HG03460 (cell line): Measurements from ENCODE around the gene PIK3R4.

ENCODE experiments used
- ATAC-seq: cut with Tn5 transposase; IDR thresholded peaks from one replicate; pipeline ENCODE4 v1.9.1; 2021; ENCODE audit not compliant: unreplicated experiment

Gene PIK3R4

DNA sequence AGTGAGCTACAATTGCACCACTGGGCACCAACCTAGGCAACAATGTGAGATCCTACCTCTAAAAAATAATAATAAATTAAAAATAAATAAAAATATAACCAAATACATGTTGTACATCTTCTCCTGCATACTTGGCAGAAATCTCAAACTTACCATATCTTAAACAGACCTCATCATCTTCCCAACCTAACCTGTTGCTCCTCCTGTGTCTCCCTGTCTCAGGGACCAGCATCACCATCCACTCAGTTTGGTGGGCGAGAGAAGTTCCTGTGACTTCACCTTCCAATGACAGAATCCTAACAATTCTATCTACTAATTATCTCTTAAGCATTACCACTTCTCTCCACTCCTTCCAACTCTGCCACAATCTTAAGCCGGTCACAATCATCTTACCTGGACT, 3.3 kb downstream of the PIK3R4 start:
- no peak for ATAC-seq

DNA sequence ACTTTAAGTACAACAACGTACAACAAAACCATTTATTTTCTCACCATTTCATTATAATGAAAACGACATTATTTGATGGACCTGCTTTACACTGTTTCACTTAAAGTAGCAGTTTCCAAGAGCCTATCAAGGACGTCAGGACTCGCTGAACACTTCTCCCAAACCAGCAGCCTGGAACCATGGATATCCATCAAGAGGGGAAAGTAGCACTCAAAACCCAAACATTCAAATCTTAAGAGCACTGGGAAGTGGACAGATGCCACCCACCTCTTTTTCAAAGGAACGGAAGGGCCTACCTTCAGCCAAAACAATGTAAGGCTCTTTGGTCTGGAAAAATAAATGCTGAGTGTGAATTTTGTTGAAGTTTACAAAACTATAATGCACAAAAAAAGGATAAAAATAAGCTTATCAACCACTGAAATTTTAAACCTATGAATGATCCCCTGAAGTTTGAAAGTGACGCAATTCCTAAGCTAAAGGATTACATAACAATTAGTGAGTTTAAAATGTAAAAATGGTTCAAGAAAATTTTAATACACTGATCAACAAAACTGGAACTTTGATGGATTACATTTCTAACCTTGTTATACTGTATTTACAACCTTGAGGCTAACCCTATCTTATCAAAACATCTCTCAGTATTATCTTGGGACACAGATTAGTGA, 4.6 kb downstream of the PIK3R4 start:
- no peak for ATAC-seq

DNA sequence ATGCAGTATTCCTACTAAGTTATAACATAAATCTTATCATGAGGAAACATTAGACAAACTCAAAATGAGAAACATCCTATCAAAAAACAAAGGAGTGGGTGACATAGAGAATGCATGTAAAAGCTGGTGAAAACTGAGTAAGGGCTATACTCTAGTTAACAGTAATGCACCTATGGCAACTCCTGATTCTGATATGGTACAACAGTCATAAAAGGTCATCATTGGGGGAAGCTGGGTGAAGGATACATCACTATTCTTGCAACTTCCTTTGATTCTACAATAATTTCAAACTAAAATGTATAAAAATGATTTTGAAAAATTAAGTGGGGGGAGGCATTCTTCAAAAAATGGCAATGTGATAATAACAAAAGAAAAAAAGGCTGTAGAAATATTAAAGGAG, 6.8 kb downstream of the PIK3R4 start:
- no peak for ATAC-seq

DNA sequence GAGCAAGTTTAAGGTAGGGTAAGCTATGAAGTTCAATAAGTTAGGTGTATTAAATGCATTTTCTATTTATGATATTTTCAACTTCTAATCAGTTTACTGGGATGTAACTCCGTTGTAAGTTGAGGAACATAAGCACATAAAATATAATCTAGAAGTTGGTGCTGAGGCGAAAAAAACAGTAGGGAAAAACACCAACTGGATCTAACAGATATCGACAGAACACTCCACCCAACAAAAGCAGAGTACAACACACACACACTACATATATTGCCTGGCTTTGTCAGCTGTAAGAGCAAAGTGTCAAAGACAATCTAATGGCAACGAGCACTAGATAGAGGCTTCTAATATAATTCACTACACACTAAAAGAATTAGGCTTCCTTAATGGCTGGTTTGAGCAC, 8.4 kb downstream of the PIK3R4 start:
- no peak for ATAC-seq

DNA sequence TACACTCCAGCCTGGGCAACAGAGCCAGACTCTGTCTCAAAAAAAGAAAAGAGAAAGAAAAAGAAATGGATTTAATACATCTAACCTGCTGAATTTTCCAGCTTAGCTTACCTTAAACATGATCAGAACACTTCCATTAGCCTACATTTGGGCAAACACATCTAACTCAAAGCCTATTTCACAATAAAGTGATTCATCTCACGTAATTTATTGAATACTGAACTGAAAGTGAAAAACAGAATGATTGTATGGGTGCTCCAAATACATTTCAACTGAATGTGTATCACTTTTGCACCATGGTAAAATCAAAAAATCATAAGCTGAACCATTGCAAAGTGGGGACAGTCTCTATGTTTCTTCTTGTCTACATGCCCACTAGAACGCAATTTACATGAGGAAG, 9.0 kb downstream of the PIK3R4 start:
- ATAC-seq, result no peak

DNA sequence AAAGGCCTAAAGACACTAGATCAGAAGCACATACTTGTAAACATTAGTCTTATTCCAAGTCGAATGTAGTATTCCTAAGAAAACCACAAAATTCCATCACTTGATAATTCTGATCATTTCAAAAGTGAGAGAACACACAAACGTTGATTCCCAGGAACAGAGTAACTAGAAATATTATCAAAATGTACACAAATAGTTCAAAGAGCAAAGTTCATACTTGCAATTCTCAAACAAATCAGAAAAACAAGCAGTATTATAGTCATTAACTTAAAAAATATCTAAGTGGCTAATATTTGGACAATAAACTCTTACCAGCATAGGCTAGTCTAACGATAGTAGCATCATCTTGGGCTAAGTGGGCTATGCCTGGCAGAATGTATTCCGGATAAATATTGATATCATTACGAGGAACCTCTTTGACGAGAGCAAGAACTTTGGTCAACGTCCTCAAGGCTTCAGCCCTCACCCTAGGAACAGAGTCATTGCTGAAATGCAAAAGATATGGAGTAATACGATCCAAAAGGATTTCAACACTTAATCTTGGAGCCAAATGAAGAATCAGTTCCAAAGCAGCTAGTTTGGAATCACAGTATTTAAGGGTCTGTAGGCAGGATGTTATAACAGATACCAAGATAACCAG, 13.3 kb downstream of the PIK3R4 start:
- ATAC-seq, result no peak

DNA sequence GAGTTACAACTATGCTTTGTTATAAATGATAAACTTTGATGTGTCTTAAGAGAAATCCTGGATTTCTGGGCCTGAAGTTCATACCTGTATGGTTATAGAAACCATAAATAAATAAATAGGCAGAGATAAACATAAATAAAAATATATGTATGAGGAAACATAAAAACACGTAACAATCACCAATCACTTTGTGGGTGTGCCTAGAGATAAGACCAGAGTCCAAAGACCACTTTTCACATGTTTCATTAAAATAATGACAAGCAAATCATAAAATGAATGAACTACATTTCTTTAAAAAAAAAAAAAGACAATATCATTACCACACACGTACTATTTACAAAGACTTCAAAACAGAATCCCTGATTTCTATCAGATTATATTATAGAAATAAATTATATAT, 14.1 kb downstream of the PIK3R4 start:
- no peak for ATAC-seq

DNA sequence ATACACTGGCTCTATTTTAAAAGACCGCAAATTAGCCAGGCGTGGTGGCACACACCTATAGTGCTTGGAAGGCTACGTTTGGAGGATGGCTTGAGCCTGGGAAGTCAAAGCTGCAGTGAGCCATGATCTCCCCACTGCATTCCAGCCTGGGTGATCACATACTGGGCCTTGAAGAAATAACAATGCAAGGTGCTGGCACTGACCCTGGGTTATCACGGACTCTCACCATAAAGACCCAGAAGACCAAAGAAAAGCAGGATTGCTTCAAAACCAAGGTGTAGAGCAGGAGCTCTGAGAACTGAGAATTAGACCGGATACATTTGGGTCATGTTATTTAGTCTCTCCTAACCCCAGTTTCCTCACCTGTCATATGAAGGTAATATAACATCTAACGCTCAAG, 14.8 kb downstream of the PIK3R4 start:
- no peak for ATAC-seq

DNA sequence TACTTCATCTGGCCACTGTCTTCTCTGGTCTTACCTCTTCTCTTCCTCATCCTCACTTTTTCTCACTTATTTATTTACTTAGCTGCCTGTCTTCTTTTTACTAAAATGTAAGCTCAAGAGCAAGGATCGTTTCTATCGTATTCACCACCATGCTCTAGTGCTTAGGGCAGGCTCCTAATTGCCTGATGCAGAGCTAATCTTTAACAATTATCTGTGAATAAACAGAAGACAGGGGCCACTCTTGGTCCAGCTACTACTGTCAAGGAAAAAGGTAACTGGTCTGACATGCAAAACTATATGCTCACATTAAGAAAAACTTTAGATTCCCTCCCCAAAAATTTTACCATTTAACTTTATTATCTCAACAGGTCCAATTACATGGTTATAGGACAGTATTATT, 17.5 kb downstream of the PIK3R4 start:
- no peak for ATAC-seq

DNA sequence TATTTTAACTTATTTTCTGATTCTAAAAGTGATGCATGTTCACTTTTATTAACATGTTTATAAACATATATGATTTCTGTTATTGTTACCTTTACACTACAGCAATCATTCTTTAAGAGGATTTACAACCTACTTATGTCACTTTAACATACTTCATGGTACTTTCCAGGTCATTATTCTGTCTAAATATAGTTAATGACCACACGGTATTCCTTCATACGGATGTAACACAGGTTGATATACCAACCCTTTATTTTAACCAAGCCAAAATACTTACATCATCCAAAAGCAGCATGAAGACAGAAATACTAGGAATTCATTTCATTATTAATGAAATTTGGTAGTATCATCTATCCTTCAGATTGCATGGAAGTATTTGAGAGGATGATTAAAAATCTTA, 18.6 kb downstream of the PIK3R4 start:
- ATAC-seq, result no peak

DNA sequence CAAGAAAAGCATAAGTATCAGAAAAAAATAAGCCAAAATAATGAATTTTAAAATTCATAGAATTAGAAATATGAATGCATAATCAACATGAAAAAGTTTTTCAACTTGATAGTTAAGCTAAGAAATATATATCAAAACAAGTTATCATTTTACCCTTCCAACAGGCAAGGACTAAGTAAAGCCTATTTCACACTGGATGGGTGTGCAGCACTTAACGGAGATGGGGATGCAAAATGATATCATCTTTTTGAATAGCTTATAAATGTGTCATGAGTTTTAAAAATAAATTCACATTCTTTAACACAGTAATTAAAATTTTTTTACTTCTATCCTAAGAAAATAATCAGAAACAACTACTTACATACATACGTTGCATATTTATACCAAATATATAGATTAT, 20.9 kb downstream of the PIK3R4 start:
- no peak for ATAC-seq

DNA sequence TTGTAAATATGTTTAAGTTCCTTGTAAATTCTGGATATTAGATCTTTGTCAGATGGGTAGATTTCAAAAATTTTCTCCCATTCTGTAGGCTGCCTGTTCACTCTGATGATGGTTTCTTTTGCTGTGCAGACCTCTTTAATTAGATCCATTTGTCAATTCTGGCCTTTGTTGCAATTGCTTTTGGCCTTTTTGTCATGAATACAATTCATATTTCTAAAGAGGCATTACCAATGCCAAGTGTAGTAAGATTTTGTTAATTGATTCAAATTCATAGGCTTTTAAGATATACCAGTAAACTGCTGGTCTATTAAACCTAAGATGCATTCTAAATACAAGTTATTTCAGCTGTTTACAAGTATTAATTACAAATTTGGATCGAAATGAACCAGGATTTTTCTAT, 31.0 kb downstream of the PIK3R4 start:
- no peak for ATAC-seq

DNA sequence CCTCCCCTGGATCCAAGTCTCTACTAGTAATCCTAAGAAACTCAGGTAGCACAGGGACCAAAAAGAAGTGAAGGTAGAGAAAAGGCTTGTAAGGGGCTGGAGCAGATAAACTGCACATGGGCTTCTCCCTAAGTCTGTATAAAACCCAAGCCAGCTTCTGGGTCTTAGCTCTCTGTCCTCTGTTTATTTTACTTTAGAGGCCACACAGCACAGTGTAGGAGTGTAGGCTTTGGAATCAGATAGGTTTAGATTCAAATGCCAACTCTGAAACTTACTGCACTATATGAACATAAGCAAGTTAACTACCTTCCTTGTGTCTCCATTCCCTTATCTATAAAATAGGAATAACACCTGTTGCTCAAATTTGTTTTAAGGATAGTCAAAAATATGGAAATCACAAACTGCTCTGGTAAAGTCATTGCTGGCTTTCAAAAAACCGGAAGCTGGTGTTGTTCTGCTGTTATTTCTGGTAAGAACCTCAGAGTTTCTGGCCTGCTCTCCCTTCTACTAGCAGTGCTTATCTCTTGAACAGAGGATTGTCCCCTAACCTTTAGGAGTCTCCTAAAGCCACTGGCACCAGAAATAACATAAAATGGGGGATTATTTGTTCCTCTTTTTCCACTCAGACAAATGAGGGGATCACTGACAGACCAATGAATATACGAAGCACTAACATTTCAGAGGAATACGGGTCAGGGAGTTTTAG, 33.8 kb downstream of the PIK3R4 start:
- no peak for ATAC-seq

DNA sequence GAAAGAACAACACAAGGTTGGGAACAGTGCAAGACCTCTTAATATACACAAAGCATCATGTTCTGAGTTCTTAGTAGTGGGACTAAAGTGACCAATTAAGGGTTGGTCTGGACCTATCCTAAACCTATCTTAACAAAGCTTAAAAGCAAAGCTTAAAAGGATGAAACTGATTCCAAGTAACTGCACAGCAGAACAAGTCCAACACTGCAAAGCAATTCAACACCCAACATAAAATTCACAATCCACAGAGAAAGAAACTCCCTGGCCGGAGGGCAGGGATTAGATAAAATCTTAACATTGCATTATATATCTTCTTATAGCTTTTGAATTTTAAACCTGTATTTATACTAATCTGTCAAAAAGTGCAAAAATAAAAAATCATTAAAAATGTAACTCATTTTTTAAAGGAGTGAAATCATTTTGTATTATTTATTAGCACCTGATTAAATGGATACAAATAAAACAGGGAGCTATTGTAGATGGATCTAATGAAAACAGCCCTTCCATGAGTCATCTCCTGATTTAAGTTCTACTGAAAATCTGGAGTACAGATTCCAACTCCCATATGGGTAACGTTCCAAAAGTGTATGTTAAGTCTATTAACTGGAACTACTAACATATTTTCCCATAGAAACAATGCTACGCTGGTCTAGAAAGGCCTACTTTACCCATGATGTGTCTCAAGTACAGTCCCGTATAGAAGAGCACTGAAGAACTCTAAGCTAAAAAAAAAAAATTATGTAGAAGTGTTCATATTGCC, 34.9 kb downstream of the PIK3R4 start:
- ATAC-seq, result no peak

DNA sequence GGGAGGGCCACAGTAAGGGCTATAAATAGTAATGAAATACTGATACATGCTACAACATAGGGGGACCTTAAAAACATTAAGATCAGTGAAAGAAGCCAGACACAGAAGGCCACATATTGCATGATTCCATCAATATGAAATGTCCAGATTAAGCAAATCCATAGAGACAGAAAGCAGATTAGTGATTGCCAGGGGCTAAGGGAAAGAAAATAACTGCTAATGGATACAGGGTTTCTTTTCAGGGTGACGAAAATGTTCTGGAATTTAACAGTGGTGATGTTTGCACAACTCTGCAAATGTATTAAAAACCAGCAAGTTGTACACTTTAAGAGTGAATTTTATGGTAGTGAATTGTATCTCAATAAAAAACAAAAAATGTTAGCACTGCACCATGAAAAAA, 37.0 kb downstream of the PIK3R4 start:
- ATAC-seq, result no peak

DNA sequence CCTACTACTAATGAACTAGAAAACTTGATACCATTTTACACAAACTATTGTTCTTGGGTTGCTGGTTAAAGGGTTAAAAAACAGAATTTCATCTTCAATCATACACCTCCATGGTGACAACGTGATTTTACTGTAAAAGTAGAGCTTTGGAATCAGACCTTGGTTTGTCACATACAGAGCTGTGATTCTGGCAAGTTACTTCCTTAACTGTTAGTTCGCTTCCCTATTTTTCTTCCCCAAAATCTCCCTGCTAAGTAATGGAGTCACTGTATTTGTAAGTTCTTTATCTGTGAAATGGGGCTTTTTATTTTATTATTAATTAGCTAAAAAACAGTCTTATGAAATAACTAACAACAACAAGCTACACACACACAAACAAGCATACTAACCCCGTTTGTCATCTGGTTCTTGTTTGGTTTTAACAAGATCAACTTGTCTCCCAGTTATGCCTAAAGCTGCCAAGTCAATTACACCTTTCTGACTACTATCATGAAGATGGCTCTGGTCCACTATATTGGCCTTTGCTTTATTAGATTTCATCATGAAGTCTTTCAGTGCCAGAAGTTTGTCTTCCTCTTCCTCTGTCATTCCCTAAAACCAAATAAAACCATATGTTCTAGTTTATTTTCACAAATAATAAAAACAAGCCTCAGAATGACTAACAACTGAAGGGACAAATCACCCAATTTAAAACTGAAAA, 38.6 kb downstream of the PIK3R4 start:
- ATAC-seq, result no peak

DNA sequence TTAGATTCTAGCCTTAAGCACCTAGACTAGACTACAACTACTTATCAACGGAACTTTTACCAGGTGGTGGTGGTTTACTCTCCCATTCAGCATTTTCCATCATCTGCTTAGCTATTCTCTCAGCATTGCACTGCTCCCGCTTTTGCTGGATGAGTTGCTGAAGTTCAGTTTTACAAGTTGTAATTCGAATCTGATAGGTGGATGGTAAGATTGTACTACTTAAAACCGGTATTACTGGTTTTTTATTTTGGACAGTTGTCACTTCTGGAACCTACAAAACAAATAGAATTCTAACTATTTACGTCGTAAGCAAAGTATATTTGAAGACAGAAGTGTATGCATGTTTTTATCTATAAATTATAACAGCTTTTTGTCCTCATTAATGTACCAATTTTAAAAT, 41.1 kb downstream of the PIK3R4 start:
- ATAC-seq, result no peak

DNA sequence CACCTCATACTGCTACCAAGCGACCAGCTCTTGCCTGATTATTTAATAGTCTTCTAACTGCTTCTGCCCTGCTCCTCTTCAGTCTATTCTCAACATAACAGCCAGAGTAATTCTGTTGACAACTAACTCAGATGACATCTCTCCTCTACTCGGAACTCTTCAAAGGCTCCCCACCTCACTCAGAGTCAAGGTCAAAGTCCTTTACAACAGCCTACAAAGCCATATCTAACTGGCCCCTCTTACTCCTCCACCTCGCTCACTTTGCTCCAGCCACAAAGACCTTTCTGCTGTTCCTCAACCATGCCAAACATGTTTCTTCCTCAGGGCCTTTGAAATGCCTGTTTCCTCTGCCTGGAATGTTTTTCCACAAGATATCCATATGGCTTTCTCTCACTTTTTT, 43.6 kb downstream of the PIK3R4 start:
- no peak for ATAC-seq

DNA sequence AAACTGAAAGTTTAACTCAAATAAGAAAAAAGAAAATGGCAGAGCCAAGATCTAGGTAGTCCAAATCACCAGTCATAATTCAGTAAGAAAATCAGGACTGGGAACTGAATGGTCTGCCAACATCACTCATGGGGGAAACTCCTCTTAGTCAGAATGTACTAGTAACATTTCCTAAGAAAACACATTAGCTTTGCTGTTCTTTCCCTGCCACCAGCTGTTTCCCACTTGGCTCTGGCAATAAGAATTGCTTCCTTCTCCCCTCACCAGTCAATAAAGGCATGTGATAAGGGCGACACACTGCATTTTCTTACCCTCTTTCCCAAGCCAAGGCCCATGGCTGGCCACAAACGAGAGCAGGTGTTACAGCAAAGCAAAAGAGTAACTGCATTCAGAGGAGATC, 46.1 kb downstream of the PIK3R4 start:
- ATAC-seq, result no peak

DNA sequence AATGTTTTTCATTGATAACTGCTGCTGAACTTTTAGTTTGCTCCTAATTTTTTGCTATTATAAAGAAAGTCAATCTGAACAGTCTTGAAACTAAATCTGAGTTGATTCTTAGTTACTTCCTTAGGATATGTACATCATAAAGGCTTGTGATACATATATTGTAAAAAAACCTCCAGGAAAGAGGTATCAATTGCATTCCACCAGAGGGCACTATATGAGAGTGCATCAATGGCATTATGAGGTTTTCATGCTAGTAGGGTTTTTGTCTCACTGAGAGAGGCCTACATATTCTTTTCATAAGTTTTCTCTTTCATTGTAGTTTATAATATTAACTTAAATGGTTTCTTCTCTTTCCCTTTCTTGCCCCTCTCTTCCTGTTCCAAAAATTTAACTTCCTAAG, 46.9 kb downstream of the PIK3R4 start:
- ATAC-seq, result no peak

DNA sequence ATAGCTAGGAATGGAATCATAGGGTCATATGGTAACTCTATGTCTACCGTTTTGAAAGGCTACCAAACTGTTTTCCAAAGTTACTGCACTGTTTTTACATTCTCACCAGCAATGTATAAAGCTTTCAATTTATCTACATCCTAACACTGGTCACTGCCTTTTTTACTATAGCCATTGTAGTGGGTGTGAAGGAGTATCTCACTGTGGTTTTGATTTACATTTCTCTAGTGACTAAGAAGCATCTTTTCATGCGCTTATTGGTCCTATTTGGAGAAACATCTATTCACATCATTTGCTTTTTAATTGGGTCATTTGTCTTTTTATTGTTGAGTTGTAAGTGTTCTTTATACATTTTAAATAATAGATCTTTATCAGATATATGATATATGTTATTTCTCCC, 53.3 kb downstream of the PIK3R4 start:
- no peak for ATAC-seq
